Thyroid gland (tissue), 4 donors: ENCODE data around the gene CFAP46. TPM values are rescaled to one million over a fixed set of nuclear protein-coding genes. Genes with fewer than 3 reads are reported as not detected.

Source experiments
- DNase-seq, 2 donors: peaks; one replicate each; pipeline ENCODE4 v3.0.0-alpha.2; 2019
- H3K27ac ChIP-seq, 3 donors: fragments of 200-600 bp; sonication (generic); 1 replicate in 2 of 3; 2 replicates in 1 of 3; pipeline ENCODE4 v1.5.1; 2016 to 2019; ENCODE audit warnings: mild to moderate bottlenecking in 1 of 3, moderate library complexity in 1 of 3
- H3K27me3 ChIP-seq: fragments of 200-600 bp; sonication (generic); one replicate; pipeline ENCODE4 v1.5.1; 2019
- H3K36me3 ChIP-seq, 2 donors: fragments of 200-600 bp; sonication (generic); one replicate each; pipeline ENCODE4 v1.5.1; 2016 to 2019
- H3K4me1 ChIP-seq, 2 donors: fragments of 200-600 bp; sonication (generic); one replicate each; pipeline ENCODE4 v1.5.1; 2017 to 2019
- H3K4me3 ChIP-seq, 3 donors: fragments of 200-600 bp; sonication (generic); replicated peaks in 1 of 3; 1 replicate in 2 of 3; 2 replicates in 1 of 3; pipeline ENCODE4 v1.5.1; 2016; ENCODE audit warnings: mild to moderate bottlenecking in 1 of 3
- H3K9me3 ChIP-seq: fragments of 200-600 bp; sonication (generic); one replicate; pipeline ENCODE4 v1.5.1; 2017
- CTCF ChIP-seq, 6 experiments: fragments of 200-600 bp in 3 of 6; fragments of 450-650 bp in 3 of 6; sonication (generic) in 3 of 6; IDR thresholded peaks; one replicate each; pipeline ENCODE4 v1.5.1; 2016 to 2019; ENCODE audit warnings: antibody characterized with exemption in 6 of 6, mild to moderate bottlenecking in 2 of 6, inconsistent platforms in 1 of 6, moderate library complexity in 1 of 6
- POLR2A ChIP-seq, 2 donors: fragments of 450-650 bp; IDR thresholded peaks; one replicate each; pipeline ENCODE4 v1.6.1; 2017; ENCODE audit warnings: antibody characterized with exemption in 2 of 2, mild to moderate bottlenecking in 2 of 2, moderate library complexity in 1 of 2
- WGBS, 2 donors: methylation state at CpG; one replicate each; pipeline ENCODE4 v1.1.5; 2017; 5-methylcytosine and 5-hydroxymethylcytosine counted together
- intact Hi-C: fragments of 100-400 bp; cut with DNase I; formaldehyde crosslinking; loops from one replicate; pipeline ENCODE4 v1.15.1; 2023
- total RNA-seq, 4 donors: library from RNA; depleted of rRNA; stranded (reverse); fragments of >200 nt; gene quantifications; one replicate each; pipeline ENCODE4 v1.2.3, GENCODE V29; 2016

The CFAP46 gene
- total RNA-seq, 4 donors from 2014 or later: 3.6 to 12.7 (median 9.1) TPM

- H3K36me3 ChIP-seq: no peaks in the 10 kb centered on the region
- TF ChIP-seq CTCF (IDR thresholded peaks at IDR 0.05) (no peak), POLR2A (IDR thresholded peaks at IDR 0.05) (no peak)
- no peaks in the 10 kb centered on the region for H3K4me1 ChIP-seq
- WGBS, 2 donors: 94 to 95% methylated on average over 13 of the region's 13 CpGs
- H3K9me3 ChIP-seq: no peaks in the 10 kb centered on the region
- no peak overlapping the region for H3K4me3 ChIP-seq
- no peak overlapping the region for H3K27ac ChIP-seq
- no peaks in the 10 kb centered on the region for H3K27me3 ChIP-seq
- no peak for DNase-seq
- intact Hi-C loops: no loop called here
Observed at GRCh38 chr10:132820056-132820455, 122.3 kb downstream of the CFAP46 start.

- Histone ChIP-seq H3K4me1 (no peaks in the 10 kb centered on the region), H3K4me3 (no peak overlapping the region), H3K9me3 (no peaks in the 10 kb centered on the region), H3K36me3 (no peaks in the 10 kb centered on the region), H3K27me3 (no peaks in the 10 kb centered on the region), H3K27ac (no peak overlapping the region)
- 85 to 88% methylated on average over 27 to 28 of the region's 29 CpGs for WGBS, 2 donors
- no peak for TF ChIP-seq CTCF (IDR thresholded peaks at IDR 0.05)
- no peak for TF ChIP-seq POLR2A (IDR thresholded peaks at IDR 0.05)
- intact Hi-C loops: no loop called here
- DNase-seq: no peak
Observed at GRCh38 chr10:132817701-132818211, 124.6 kb downstream of the CFAP46 start.

GRCh38 chr10:132816718-132817117 lies 125.7 kb downstream of the CFAP46 start:
- TF ChIP-seq POLR2A (IDR thresholded peaks at IDR 0.05): no peak
- TF ChIP-seq CTCF (IDR thresholded peaks at IDR 0.05): no peak
- no peaks in the 10 kb centered on the region for H3K36me3 ChIP-seq
- WGBS, 2 donors: 81 to 88% methylated on average over 12 of the region's 12 CpGs
- intact Hi-C loops: no loop called here
- H3K27ac ChIP-seq: no peak overlapping the region
- no peak overlapping the region for H3K4me3 ChIP-seq
- H3K9me3 ChIP-seq: no peaks in the 10 kb centered on the region
- H3K4me1 ChIP-seq: no peaks in the 10 kb centered on the region
- no peaks in the 10 kb centered on the region for H3K27me3 ChIP-seq
- no peak for DNase-seq

- no peak overlapping the region for H3K27ac ChIP-seq
- no peaks in the 10 kb centered on the region for H3K36me3 ChIP-seq
- DNase-seq: no peak
- H3K27me3 ChIP-seq: no peaks in the 10 kb centered on the region
- H3K4me1 ChIP-seq: no peaks in the 10 kb centered on the region
- no peak for TF ChIP-seq POLR2A (IDR thresholded peaks at IDR 0.05)
- intact Hi-C loops: no loop called here
- WGBS, 2 donors: 83 to 87% methylated on average over 18 of the region's 18 CpGs
- no peak overlapping the region for H3K4me3 ChIP-seq
- no peaks in the 10 kb centered on the region for H3K9me3 ChIP-seq
Observed at GRCh38 chr10:132815168-132815857, 127.1 kb downstream of the CFAP46 start.

GRCh38 chr10:132814469-132814856 lies 127.9 kb downstream of the CFAP46 start:
- Histone ChIP-seq H3K36me3 (no peaks in the 10 kb centered on the region), H3K4me1 (no peaks in the 10 kb centered on the region), H3K9me3 (no peaks in the 10 kb centered on the region), H3K4me3 (no peak overlapping the region), H3K27me3 (no peaks in the 10 kb centered on the region), H3K27ac (no peak overlapping the region)
- no peak for DNase-seq
- intact Hi-C loops: no loop called here
- TF ChIP-seq POLR2A (IDR thresholded peaks at IDR 0.05) (no peak), CTCF (IDR thresholded peaks at IDR 0.05) (no peak)
- WGBS, 2 donors: 78 to 84% methylated on average over 11 to 15 of the region's 16 CpGs
